C4-2B (cell line): ENCODE results near the gene MRPL47.

Experiments
- CTCF ChIP-seq: fragments of 450-650 bp; conservative IDR thresholded peaks from 2 replicates; pipeline ENCODE4 v1.5.1; 2017; ENCODE audit warnings: mild to moderate bottlenecking
- ZFX ChIP-seq: fragments of 450-650 bp; IDR thresholded peaks from 2 replicates; pipeline ENCODE4 v1.6.1; 2017

- no peak for TF ChIP-seq CTCF
- no peak for TF ChIP-seq ZFX
These were observed 11.2 kb upstream of the MRPL47 start for GRCh38 chr3:179615458-179616173.
